NCI-H146 treated with DMSO at 0.1 percent for 48 hours (cell line): ENCODE results near the gene TSHZ1.

ENCODE experiments used
- DNase-seq: peaks from one replicate; lab custom pipeline; 2025; ENCODE audit not compliant: unreplicated experiment; lab: John Stamatoyannopoulos, UW

Gene TSHZ1

GRCh38 chr18:75338631-75339030 is 128.0 kb downstream of the TSHZ1 start:
- no peak for DNase-seq
